Activated naive CD4-positive, alpha-beta T cell (primary cell): ENCODE results near the gene FRMD7.
"Not testable (repeated sequence)": the region's sequence is repeated elsewhere in the genome, so short reads cannot be mapped to it uniquely, and the experiment has no call there.

ENCODE experiments used
- DNase-seq, 4 experiments: peaks; one replicate each; lab custom pipeline; 2025; lab: John Stamatoyannopoulos, UW

FRMD7 gene, protein sequence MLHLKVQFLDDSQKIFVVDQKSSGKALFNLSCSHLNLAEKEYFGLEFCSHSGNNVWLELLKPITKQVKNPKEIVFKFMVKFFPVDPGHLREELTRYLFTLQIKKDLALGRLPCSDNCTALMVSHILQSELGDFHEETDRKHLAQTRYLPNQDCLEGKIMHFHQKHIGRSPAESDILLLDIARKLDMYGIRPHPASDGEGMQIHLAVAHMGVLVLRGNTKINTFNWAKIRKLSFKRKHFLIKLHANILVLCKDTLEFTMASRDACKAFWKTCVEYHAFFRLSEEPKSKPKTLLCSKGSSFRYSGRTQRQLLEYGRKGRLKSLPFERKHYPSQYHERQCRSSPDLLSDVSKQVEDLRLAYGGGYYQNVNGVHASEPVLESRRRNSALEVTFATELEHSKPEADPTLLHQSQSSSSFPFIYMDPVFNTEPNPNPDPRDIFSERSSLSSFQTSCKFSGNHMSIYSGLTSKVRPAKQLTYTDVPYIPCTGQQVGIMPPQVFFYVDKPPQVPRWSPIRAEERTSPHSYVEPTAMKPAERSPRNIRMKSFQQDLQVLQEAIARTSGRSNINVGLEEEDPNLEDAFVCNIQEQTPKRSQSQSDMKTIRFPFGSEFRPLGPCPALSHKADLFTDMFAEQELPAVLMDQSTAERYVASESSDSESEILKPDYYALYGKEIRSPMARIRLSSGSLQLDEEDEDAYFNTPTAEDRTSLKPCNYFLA

DNA sequence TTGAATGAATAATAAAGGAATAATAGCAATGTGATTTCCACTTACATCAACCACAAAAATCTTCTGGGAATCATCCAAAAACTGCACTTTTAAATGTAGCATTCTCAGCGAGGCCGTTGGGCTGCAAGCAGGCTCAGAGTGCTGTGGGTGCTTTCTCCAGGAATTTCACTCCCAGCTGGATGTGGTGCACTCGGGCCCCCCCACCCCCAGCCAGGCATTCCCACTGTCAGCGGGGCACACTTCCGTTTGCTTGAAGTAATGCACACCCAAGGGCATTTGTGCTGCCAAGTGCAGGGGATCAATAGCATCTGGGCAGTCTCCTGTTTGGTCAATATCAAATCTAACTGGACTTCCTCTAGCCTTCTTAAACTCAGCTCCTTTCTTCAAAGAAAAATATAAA, at the start of gene FRMD7:
TSS of gene FRMD7 (minus strand) at position 278 of the 400 bp plus-strand sequence. CDS start at position 102, 176 bp downstream.
- no peak for DNase-seq

- no peak for DNase-seq
These were observed 45.8 kb upstream of the FRMD7 start for GRCh38 chrX:132173647-132174046.

DNA sequence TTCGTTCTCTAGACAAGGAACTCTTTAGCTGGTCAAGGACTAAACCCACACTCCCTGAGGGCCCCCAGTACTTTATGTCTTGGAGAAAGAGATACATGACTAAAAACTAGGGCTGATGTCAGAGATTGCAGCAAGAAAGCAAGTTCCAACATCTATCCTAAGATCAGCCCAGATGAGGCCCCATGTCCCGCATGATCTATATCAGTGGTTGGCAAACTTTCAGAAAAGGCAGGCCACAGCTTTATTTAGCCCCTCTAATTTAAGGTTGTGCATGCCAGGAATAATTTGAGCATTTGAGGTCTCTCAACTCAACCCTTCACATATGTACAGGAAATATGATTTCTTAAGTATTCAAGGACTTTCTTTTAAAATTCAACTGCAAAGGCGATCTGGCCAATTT, 44.1 kb upstream of the FRMD7 start:
- no peak for DNase-seq

- DNase-seq, result no peak
These were observed 43.7 kb upstream of the FRMD7 start for GRCh38 chrX:132171478-132171877.

GRCh38 chrX:132169554-132169953, 41.7 kb upstream of the FRMD7 start:
- no peak for DNase-seq

- DNase-seq, result no peak
These were observed 37.8 kb upstream of the FRMD7 start for GRCh38 chrX:132165651-132166050.

- DNase-seq, result no peak
These were observed 37.2 kb upstream of the FRMD7 start for GRCh38 chrX:132165005-132165404.

DNA sequence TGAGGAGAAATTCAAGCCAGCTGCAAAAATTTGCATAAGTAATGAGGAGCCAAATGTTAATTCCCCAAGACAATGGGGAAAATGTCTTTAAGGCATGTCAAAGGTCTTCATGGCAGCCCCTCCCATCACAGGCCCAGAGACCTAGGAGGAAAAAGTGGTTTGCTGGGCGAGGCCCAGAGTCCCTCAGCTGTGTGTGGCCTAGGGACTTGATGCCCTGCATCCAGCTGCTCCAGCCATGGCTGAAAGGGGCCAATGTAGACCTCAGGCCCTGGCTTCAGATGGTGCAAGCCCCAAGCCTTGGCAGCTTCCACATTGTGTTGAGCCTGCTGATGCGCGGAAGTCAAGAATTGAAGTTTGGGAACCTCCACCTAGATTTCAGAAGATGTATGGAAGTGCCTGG, 35.3 kb upstream of the FRMD7 start:
- DNase-seq, result not testable (repeated sequence)

DNA sequence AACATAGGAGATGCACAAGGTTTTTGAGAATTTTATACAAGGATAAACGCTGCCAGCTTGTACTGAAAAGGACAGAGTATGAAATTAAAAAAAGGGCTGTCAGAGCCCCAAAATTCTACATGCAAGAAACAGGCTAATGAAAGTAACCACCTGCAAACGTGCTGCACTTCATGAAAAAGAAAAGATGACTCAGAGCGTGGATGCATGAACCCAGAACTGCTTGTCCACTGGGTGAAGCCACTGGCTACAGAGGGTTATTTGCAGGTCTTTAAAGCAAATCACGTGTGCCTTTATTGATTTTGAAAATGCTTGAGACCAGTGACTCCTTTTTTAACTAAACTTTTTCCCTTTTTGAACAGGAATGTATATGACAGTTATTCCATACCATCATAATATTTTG, 25.3 kb upstream of the FRMD7 start:
- no peak for DNase-seq

DNA sequence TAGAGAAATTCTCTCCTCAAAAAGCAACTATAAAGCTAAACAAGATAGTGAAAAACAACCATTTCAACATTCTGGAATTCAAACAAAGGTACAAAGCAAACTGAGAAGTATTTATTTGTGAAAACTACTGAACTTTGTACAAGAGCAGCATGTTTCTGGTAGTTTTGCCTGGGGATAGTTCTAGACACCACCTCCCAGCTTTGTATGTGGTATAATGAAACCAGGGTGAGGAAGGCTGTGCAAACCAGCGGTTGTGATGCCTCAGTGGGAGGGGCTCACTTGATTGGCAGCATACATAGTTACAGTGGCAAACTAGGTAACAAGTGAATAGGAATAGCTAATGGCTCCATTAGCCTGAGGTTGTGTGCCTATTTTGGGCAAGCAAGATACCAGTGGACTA, 18.6 kb upstream of the FRMD7 start:
- DNase-seq, result no peak

GRCh38 chrX:132144061-132144460, 16.2 kb upstream of the FRMD7 start:
- DNase-seq, result no peak

DNA sequence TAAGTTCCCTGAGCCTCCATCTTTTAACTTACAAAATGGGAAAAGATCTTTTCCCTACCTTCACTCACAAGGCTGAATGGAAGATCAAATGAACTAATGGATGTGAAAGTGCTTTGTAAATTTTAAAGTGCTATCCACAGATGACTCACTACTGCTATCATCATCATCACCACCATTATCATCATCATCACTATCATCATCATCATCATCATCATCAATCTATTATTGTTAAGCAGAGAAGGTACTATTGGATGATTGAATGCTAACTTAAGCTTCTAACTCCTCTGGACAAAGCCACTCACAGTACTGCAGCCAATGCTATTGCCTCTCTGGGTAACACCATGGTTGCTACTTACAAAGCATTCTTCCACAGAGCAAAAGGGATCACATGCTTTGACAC, 1.9 kb downstream of the FRMD7 start:
- no peak for DNase-seq

- no peak for DNase-seq
These were observed 6.9 kb downstream of the FRMD7 start for GRCh38 chrX:132120913-132121312.

GRCh38 chrX:132119821-132120515, 7.9 kb downstream of the FRMD7 start:
- no peak for DNase-seq

DNA sequence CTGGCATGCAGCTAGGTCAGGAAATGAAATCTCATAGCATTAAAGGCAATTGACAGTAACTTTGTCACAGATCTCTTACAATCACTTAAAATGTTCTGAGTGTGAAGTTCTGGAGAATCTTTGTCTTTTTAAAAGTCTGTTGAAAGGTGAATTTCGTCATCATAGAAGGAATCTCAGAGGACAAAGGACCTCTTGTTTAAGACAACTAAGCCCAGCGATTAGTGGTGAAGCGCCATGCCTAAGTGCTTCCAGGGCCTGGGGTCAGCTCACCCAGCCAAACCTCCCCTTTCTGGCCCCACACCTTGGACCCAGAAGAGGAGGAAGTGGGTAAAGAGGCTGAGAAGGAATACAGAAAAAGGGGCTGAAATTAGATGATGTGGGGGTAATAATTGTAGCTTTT, 8.5 kb downstream of the FRMD7 start:
- no peak for DNase-seq

DNA sequence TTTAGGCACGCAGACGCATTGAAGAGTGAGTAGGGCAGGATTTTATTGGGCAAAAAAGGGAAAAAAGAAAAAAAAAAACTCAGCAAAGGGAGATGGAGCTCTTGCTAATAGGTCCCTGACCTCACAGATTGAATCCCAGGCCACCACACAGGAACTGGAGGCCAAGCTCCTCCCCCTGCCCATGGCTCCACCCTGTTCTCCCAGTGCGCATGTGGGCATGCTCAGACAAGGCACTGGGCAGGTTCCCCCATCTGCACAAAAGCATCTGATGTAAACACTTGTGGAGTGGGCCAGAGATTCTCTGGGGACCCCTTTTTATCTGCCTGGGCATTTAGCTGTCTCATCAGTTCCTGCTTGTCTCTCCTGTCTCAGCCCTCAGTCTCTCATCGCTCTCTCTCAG, 9.5 kb downstream of the FRMD7 start:
- no peak for DNase-seq

- no peak for DNase-seq
These were observed 12.0 kb downstream of the FRMD7 start for GRCh38 chrX:132115792-132116191.

- DNase-seq, result no peak
These were observed 13.2 kb downstream of the FRMD7 start for GRCh38 chrX:132114607-132115006.

GRCh38 chrX:132107291-132107690, 20.5 kb downstream of the FRMD7 start:
- no peak for DNase-seq

- DNase-seq, result no peak
These were observed 26.0 kb downstream of the FRMD7 start for GRCh38 chrX:132101799-132102198.

GRCh38 chrX:132101206-132101605, 26.6 kb downstream of the FRMD7 start:
- no peak for DNase-seq

DNA sequence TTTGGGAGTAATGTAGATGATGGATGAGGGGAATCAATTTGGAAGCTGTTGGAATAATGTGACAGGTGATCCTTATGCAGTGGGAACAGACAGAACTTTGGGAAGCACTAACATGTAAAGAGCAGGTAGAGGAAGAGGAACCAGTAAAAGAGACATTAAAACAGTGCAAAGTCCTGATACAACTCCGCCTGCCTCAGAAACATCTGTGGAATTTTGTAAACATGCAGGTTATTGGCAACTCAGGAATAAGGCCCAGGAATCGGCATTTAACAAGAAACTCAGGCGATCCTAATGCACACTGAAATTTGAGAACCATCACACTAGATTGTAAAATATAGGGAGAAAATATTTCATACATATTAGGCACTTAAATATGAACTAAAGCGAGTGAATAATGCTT, 29.1 kb downstream of the FRMD7 start:
- DNase-seq, result not testable (repeated sequence)

DNA sequence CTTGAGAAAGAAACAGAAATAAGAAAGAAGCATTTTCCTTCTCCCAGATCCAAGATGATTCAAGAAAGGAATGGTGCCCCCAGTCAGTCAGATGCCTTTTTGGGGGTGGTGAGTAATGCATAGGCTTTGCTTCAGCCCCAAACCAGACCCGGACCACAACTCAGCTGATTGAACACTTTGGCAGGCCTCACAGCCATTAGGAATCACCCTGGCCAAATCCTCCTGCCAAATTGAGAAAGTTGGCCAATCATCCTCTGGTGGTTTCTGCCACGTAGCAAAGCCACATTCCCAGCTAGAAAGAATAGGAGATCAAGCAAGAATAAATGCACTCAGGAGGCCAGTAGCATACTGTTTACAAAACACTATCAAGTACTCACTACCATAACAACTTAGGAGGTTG, 33.7 kb downstream of the FRMD7 start:
- no peak for DNase-seq
